ENCODE data around the gene RALB.

Gene RALB

DNA sequence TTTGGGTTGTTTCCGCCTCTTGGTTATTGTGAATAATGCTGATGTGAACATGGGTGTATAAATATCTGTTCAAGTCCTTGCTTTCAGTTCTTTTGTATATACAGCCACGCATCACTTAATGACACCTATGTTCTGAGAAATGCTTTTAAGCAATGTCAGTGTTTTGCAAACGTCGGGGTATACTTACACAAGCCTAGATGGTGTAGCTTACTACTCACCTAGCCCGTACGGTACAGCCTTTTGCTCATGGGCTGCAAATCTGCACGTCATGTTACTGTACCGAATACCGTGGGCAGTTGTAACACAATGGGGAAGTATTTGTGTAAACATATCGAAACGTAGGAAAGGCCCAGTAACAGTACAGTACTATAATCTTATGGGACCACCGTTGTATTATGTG, 12.4 kb downstream of the RALB start:
- Histone ChIP-seq H3K9ac (ENCODE audit: low read length) (no peak overlapping the region), H3K4me3 (ENCODE audit: low read length) (no peak overlapping the region), H2AFZ (ENCODE audit: low read depth, low read length) (no peak overlapping the region), H3K36me3 (replicated peaks; ENCODE audit: low read depth, low read length) (no peaks in the 10 kb centered on the region), H3K4me2 (ENCODE audit: low read length) (no peak overlapping the region), H3K79me2 (ENCODE audit: low read length) (no peaks in the 10 kb centered on the region), H4K20me1 (ENCODE audit: insufficient read depth, low read length) (peaks cover 7% of the 10 kb centered on the region; the same call in 1 of the 2 replicates), H3K4me1 (ENCODE audit: low read length) (peaks cover 28% of the 10 kb centered on the region), H3K27ac (ENCODE audit: low read length) (no peak overlapping the region), H3K9me3 (ENCODE audit: insufficient read depth, low read length) (peaks cover 3% of the 10 kb centered on the region; the same call in 1 of the 2 replicates), H3K27me3 (ENCODE audit: low read depth, low read length) (peaks cover 6% of the 10 kb centered on the region)
- TF ChIP-seq CTCF (IDR thresholded peaks at IDR 0.05; ENCODE audit: low read depth, low read length) = no peak
- no peak for TF ChIP-seq EZH2phosphoT487 (IDR thresholded peaks at IDR 0.05; ENCODE audit: low read depth)

DNA sequence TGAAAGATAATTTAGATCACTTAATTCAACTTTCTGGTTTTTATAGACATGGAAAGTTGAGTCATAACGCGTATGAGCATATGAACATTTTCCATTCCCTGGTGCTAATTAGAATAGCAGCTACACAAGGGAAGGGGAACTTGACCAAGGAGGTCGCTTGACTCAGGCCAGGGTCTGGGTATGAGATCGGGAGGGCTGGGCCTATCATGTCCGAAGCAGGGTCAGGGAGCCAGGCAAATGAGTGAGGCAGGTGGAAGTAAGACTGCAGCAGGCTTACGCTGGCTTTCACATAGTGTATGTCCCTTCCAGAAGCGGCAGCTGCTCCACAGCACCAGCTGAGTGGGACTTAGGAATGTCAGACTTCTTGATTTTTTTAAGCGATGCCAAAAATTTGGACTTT, 14.7 kb downstream of the RALB start:
- Histone ChIP-seq H3K9me3 (ENCODE audit: insufficient read depth, low read length) (no peaks in the 10 kb centered on the region), H3K79me2 (ENCODE audit: low read length) (no peaks in the 10 kb centered on the region), H3K36me3 (replicated peaks; ENCODE audit: low read depth, low read length) (no peaks in the 10 kb centered on the region), H3K27me3 (ENCODE audit: low read depth, low read length) (peaks cover 5% of the 10 kb centered on the region), H4K20me1 (ENCODE audit: insufficient read depth, low read length) (no peaks in the 10 kb centered on the region), H3K9ac (ENCODE audit: low read length) (no peak overlapping the region), H3K27ac (ENCODE audit: low read length) (no peak overlapping the region), H3K4me3 (ENCODE audit: low read length) (no peak overlapping the region), H2AFZ (ENCODE audit: low read depth, low read length) (no peak overlapping the region), H3K4me2 (ENCODE audit: low read length) (no peak overlapping the region), H3K4me1 (ENCODE audit: low read length) (peaks cover 18% of the 10 kb centered on the region)
- no peak for TF ChIP-seq EZH2phosphoT487 (IDR thresholded peaks at IDR 0.05; ENCODE audit: low read depth)
- no peak for TF ChIP-seq CTCF (IDR thresholded peaks at IDR 0.05; ENCODE audit: low read depth, low read length)

GRCh38 chr2:120269076-120269744, 16.6 kb downstream of the RALB start:
- H3K79me2 ChIP-seq (ENCODE audit: low read length) = no peaks in the 10 kb centered on the region

DNA sequence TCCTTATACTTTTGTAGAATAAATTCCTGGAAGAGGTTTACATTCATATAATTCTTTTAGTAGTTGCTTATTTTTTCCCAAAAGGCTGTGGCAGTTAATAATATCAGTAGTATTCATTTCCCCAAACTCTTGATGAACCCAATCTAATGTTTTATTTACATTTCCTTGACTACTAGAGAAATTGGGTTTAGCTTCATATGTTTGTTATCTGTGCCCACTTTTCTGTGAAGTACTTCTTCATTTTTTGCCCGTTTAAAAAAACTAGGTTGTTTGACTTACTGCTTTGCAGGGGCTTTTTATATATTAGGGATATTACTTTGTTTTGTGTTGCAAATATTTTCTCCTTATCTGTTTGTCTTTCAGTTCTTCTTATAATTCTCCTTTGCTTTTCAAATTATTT, 17.2 kb downstream of the RALB start:
- no peaks in the 10 kb centered on the region for H3K79me2 ChIP-seq (ENCODE audit: low read length)
- H3K4me2 ChIP-seq (ENCODE audit: low read length) = no peak overlapping the region
- no peaks in the 10 kb centered on the region for H4K20me1 ChIP-seq (ENCODE audit: insufficient read depth, low read length)
- H3K36me3 ChIP-seq (replicated peaks; ENCODE audit: low read depth, low read length) = no peaks in the 10 kb centered on the region
- H3K4me1 ChIP-seq (ENCODE audit: low read length) = peaks cover 15% of the 10 kb centered on the region
- no peak overlapping the region for H3K27ac ChIP-seq (ENCODE audit: low read length)
- H3K9me3 ChIP-seq (ENCODE audit: insufficient read depth, low read length) = no peaks in the 10 kb centered on the region
- H3K4me3 ChIP-seq (ENCODE audit: low read length) = no peak overlapping the region
- TF ChIP-seq EZH2phosphoT487 (IDR thresholded peaks at IDR 0.05; ENCODE audit: low read depth) (no peak), CTCF (IDR thresholded peaks at IDR 0.05; ENCODE audit: low read depth, low read length) (no peak)
- H3K27me3 ChIP-seq (ENCODE audit: low read depth, low read length) = no peaks in the 10 kb centered on the region
- no peak overlapping the region for H2AFZ ChIP-seq (ENCODE audit: low read depth, low read length)
- no peak overlapping the region for H3K9ac ChIP-seq (ENCODE audit: low read length)

More at GRCh38 chr2:120269076-120269744, 16.6 kb downstream of the RALB start:
- H2AFZ ChIP-seq (ENCODE audit: low read depth, low read length) = no peak overlapping the region
- H3K27ac ChIP-seq (ENCODE audit: low read length) = no peak overlapping the region
- no peaks in the 10 kb centered on the region for H4K20me1 ChIP-seq (ENCODE audit: insufficient read depth, low read length)
- no peak overlapping the region for H3K9ac ChIP-seq (ENCODE audit: low read length)
- H3K27me3 ChIP-seq (ENCODE audit: low read depth, low read length) = no peaks in the 10 kb centered on the region
- H3K36me3 ChIP-seq (replicated peaks; ENCODE audit: low read depth, low read length) = no peaks in the 10 kb centered on the region
- TF ChIP-seq CTCF (IDR thresholded peaks at IDR 0.05; ENCODE audit: low read depth, low read length) (no peak), EZH2phosphoT487 (IDR thresholded peaks at IDR 0.05; ENCODE audit: low read depth) (no peak)
- H3K4me1 ChIP-seq (ENCODE audit: low read length) = peaks cover 15% of the 10 kb centered on the region
- H3K9me3 ChIP-seq (ENCODE audit: insufficient read depth, low read length) = no peaks in the 10 kb centered on the region
- H3K4me2 ChIP-seq (ENCODE audit: low read length) = no peak overlapping the region
- no peak overlapping the region for H3K4me3 ChIP-seq (ENCODE audit: low read length)
